SK-N-SH treated with all-trans-retinoic acid at 6 μM for 48 hours (cell line): Measurements from ENCODE around the gene VEZF1.

Experiments
- PPARA ChIP-seq: fragments of 250-450 bp; sonication (Bioruptor Pico); IDR thresholded peaks from 2 replicates; pipeline ENCODE4 v1.5.0; 2020; ENCODE audit warnings: mild to moderate bottlenecking, borderline replicate concordance
- ZFP30 ChIP-seq: fragments of 450-650 bp; formaldehyde crosslinking; IDR thresholded peaks from 2 replicates; pipeline ENCODE4 v1.5.0; 2022; ENCODE audit warnings: mild to moderate bottlenecking, moderate library complexity

DNA sequence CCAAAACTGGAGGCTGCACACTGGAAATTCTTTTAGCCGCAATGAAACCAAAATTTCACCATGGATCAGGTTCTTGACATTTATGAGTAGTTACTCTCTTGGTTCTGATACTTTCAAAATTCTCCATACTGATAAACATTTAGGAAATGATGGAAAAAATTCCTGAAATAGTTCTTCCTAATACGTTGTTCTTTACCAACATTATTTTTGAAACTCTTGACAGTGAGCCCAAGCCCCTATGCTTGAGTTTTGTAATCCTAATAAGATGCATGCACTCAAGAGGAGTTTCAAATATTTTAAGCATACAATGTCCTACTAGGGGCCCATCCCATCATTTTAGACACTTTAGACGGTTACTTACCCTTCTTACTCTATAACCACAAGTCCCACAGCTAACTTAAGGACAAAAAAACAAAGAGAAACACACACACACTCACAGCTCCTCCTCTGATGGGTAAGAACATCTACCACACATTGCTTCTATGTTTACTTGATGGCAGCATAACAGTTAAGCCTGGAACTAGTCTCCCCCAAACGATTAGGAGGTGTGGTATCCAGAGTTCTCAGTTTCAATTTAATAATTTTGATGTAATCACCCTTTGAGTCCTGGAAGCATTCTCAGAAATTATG is 3.7 kb downstream of the VEZF1 start:
- TF ChIP-seq ZFP30 (no peak), PPARA (CRISPR knock-in tag) (no peak)
